ENCODE data around the gene NUDT1.

The NUDT1 gene

GRCh38 chr7:2211259-2211880 lies 30.7 kb upstream of the NUDT1 start:
- Histone ChIP-seq H3K27me3 (ENCODE audit: insufficient read depth, low read length) (no peaks in the 10 kb centered on the region), H3K9me3 (ENCODE audit: low read length) (peaks cover 6% of the 10 kb centered on the region), H3K36me3 (ENCODE audit: insufficient read depth, low read length) (peaks cover 62% of the 10 kb centered on the region), H3K4me3 (ENCODE audit: low read length) (no peak overlapping the region), H2AFZ (ENCODE audit: low read depth, low read length) (no peak overlapping the region), H3K4me1 (ENCODE audit: insufficient read depth, low read length) (no peaks in the 10 kb centered on the region)

GRCh38 chr7:2211926-2212325 lies 30.1 kb upstream of the NUDT1 start:
- Histone ChIP-seq H3K27me3 (ENCODE audit: insufficient read depth, low read length) (no peaks in the 10 kb centered on the region), H3K4me1 (ENCODE audit: insufficient read depth, low read length) (no peaks in the 10 kb centered on the region), H2AFZ (ENCODE audit: low read depth, low read length) (no peak overlapping the region), H3K4me3 (ENCODE audit: low read length) (no peak overlapping the region), H3K36me3 (ENCODE audit: insufficient read depth, low read length) (peaks cover 67% of the 10 kb centered on the region), H3K9me3 (ENCODE audit: low read length) (peaks cover 6% of the 10 kb centered on the region)

- Histone ChIP-seq H3K36me3 (ENCODE audit: insufficient read depth, low read length) (peaks cover 65% of the 10 kb centered on the region), H3K4me3 (ENCODE audit: low read length) (no peak overlapping the region), H3K4me1 (ENCODE audit: insufficient read depth, low read length) (no peaks in the 10 kb centered on the region), H2AFZ (ENCODE audit: low read depth, low read length) (no peak overlapping the region), H3K27me3 (ENCODE audit: insufficient read depth, low read length) (no peaks in the 10 kb centered on the region), H3K9me3 (ENCODE audit: low read length) (peaks cover 6% of the 10 kb centered on the region)
Observed at GRCh38 chr7:2212906-2213305, 29.1 kb upstream of the NUDT1 start.

DNA sequence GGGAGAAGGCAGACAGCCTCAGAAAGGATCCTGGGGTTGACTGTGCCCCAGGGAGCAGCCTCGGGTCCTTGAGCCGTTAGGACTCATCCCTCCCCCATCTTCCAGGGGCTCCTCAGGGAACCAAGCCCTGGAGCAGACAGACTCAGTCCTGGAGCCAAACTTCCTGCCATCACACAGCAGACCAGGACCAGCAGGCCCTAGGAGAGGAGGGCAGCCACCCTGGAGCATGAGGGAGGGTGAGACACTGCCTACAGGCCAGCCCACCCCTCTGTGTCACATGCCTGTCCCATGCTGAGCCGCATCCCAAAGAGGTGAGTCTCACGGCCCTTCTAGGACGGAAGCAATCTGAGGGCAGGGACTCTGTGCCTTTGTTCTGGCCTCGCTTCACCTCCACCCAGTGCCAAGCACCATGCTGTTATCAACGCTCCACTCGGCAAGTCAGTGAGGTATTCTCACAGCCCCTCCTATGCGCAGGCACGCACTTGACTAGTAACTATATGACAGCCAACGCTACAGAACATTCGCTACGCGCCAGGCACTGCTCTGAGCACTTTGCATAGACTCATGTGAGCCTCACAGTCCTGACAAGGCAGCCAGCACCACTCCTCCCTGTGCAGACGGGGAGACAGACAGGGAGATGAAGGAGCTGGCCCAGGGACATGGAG lies 28.3 kb upstream of the NUDT1 start:
- no peaks in the 10 kb centered on the region for H3K4me1 ChIP-seq (ENCODE audit: insufficient read depth, low read length)
- no peak overlapping the region for H3K4me3 ChIP-seq (ENCODE audit: low read length)
- no peak overlapping the region for H2AFZ ChIP-seq (ENCODE audit: low read depth, low read length)
- peaks cover 6% of the 10 kb centered on the region for H3K9me3 ChIP-seq (ENCODE audit: low read length)
- no peaks in the 10 kb centered on the region for H3K27me3 ChIP-seq (ENCODE audit: insufficient read depth, low read length)
- peaks cover 62% of the 10 kb centered on the region for H3K36me3 ChIP-seq (ENCODE audit: insufficient read depth, low read length)

GRCh38 chr7:2214636-2215035 lies 27.4 kb upstream of the NUDT1 start:
- Histone ChIP-seq H3K36me3 (ENCODE audit: insufficient read depth, low read length) (peaks cover 59% of the 10 kb centered on the region), H3K27me3 (ENCODE audit: insufficient read depth, low read length) (no peaks in the 10 kb centered on the region), H3K9me3 (ENCODE audit: low read length) (peaks cover 6% of the 10 kb centered on the region), H3K4me3 (ENCODE audit: low read length) (no peak overlapping the region), H2AFZ (ENCODE audit: low read depth, low read length) (no peak overlapping the region), H3K4me1 (ENCODE audit: insufficient read depth, low read length) (no peaks in the 10 kb centered on the region)

DNA sequence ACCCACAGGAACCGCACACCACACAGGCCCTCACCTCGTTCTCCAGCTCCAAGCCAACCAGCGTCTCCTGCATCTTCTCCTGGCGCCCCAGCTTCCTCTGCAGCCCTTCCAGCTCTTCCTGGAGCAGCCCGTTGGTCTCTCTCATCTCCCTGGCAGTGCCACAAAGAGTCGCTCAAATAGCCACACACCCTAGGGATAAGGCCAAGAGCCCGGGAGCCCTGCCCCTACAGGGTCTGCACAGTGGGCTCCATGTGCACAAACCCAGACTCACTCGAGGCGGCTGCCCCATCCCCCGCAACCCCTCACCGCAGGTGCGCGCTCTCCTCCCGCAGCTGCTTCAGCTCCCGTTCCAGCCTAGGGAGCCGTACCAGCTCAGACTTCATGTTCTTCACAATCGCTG lies 26.2 kb upstream of the NUDT1 start:
- peaks cover 4% of the 10 kb centered on the region for H3K9me3 ChIP-seq (ENCODE audit: low read length)
- no peaks in the 10 kb centered on the region for H3K4me1 ChIP-seq (ENCODE audit: insufficient read depth, low read length)
- no peak overlapping the region for H2AFZ ChIP-seq (ENCODE audit: low read depth, low read length)
- no peak overlapping the region for H3K4me3 ChIP-seq (ENCODE audit: low read length)
- no peaks in the 10 kb centered on the region for H3K27me3 ChIP-seq (ENCODE audit: insufficient read depth, low read length)
- H3K36me3 ChIP-seq (ENCODE audit: insufficient read depth, low read length) = peaks cover 60% of the 10 kb centered on the region

DNA sequence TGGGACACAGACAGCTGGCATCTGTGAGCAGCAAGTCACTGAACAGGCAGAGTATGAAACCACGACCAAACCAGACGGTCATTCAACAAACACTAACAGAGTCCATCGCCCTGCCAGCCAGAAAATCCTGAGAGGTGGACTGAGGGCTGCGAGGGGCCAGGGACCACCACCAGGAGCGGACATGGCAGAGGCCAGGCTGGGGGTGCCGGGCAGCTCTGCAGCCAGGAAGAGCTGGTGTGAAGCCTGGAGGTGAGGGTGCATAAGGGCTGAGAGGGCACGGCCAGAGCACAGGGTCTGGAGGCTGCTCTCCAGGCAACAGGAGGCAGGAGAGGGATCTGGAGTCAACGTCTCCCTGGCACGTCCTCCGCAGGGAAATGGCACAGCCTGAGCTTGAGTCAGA lies 24.8 kb upstream of the NUDT1 start:
- no peak overlapping the region for H2AFZ ChIP-seq (ENCODE audit: low read depth, low read length)
- H3K9me3 ChIP-seq (ENCODE audit: low read length) = peaks cover 4% of the 10 kb centered on the region
- no peak overlapping the region for H3K4me3 ChIP-seq (ENCODE audit: low read length)
- no peaks in the 10 kb centered on the region for H3K4me1 ChIP-seq (ENCODE audit: insufficient read depth, low read length)
- no peaks in the 10 kb centered on the region for H3K27me3 ChIP-seq (ENCODE audit: insufficient read depth, low read length)
- peaks cover 61% of the 10 kb centered on the region for H3K36me3 ChIP-seq (ENCODE audit: insufficient read depth, low read length)

DNA sequence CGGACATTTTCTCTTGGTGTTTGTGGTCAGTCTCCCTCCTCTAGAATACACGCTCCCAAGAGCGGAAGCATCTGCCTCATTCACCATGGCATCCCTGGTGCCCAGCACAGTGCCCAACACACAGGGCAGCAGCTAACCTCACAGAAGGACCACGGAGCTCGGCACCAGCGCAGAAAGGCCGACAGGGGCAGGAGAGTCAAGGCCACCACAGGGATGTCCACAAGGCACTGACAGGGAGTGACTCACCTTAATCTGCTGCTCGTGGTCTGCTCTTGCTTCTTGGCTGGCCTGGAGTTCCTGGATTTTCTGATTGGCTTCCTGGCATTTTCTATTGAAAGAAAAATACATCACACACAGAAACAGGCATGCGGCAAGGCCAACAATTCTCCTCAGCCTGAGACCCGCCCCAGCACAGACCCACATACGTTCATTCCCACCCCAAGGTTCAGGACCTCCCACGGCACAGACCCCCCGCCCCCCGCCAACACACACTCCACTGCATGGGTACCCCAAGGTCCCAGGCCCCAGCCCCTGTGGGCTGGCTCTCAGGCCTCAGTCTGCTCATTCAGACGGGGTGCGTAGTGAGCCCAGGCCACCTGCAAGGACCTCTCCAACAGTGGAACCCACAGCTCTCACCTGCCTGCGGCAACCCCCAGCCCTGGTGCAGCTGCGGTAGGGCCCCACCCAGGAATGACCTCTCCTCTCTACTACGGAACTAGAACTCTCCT lies 24.1 kb upstream of the NUDT1 start:
- no peak overlapping the region for H3K4me3 ChIP-seq (ENCODE audit: low read length)
- peaks cover 4% of the 10 kb centered on the region for H3K9me3 ChIP-seq (ENCODE audit: low read length)
- peaks cover 61% of the 10 kb centered on the region for H3K36me3 ChIP-seq (ENCODE audit: insufficient read depth, low read length)
- H3K27me3 ChIP-seq (ENCODE audit: insufficient read depth, low read length) = no peaks in the 10 kb centered on the region
- H2AFZ ChIP-seq (ENCODE audit: low read depth, low read length) = no peak overlapping the region
- H3K4me1 ChIP-seq (ENCODE audit: insufficient read depth, low read length) = no peaks in the 10 kb centered on the region

DNA sequence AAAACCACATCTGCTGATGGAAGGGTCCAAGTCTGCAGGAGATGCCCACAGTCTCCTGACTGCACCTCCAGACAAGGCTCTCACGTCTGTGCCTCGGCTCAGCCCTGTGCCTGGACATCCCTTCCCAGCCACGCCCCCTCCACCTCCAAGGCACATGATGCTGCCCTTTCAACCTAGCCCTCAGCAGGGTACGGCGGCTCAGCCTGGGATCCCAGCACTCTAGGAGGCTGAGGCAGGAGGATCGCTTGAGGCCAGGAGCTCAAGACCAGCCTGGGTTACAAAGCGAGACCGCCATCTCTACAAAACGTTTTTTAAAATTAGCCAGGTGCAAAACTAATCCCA lies 23.6 kb upstream of the NUDT1 start:
- Histone ChIP-seq H3K36me3 (ENCODE audit: insufficient read depth, low read length) (peaks cover 60% of the 10 kb centered on the region), H2AFZ (ENCODE audit: low read depth, low read length) (no peak overlapping the region), H3K27me3 (ENCODE audit: insufficient read depth, low read length) (no peaks in the 10 kb centered on the region), H3K4me1 (ENCODE audit: insufficient read depth, low read length) (no peaks in the 10 kb centered on the region), H3K4me3 (ENCODE audit: low read length) (no peak overlapping the region), H3K9me3 (ENCODE audit: low read length) (peaks cover 4% of the 10 kb centered on the region)

DNA sequence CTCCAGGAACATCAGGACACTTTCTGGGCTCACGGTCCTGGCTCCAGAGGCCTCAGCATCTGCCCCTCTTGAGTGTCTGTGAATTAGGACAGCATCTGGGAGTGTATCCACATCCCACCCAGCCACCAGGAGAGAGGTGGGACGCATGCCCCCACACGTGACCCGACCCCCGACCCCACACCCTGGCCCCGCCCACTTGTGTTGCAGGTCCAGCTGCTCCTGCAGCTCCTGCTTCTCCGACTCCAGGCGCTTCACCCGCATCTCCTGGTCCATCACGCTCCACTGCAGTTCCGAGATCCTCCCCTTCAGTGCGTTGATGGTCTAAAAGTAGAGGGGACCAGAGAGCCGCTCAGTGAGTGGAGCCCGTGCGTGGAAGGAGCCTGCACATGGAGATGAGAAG lies 22.9 kb upstream of the NUDT1 start:
- peaks cover 60% of the 10 kb centered on the region for H3K36me3 ChIP-seq (ENCODE audit: insufficient read depth, low read length)
- no peak overlapping the region for H2AFZ ChIP-seq (ENCODE audit: low read depth, low read length)
- H3K9me3 ChIP-seq (ENCODE audit: low read length) = peaks cover 4% of the 10 kb centered on the region
- H3K27me3 ChIP-seq (ENCODE audit: insufficient read depth, low read length) = no peaks in the 10 kb centered on the region
- no peak overlapping the region for H3K4me3 ChIP-seq (ENCODE audit: low read length)
- H3K4me1 ChIP-seq (ENCODE audit: insufficient read depth, low read length) = no peaks in the 10 kb centered on the region

- H3K9me3 ChIP-seq (ENCODE audit: low read length) = peaks cover 4% of the 10 kb centered on the region
- peaks cover 60% of the 10 kb centered on the region for H3K36me3 ChIP-seq (ENCODE audit: insufficient read depth, low read length)
Observed at GRCh38 chr7:2219606-2220005, 22.4 kb upstream of the NUDT1 start.

GRCh38 chr7:2220030-2220429 lies 22.0 kb upstream of the NUDT1 start:
- H3K4me1 ChIP-seq (ENCODE audit: insufficient read depth, low read length) = no peaks in the 10 kb centered on the region
- H2AFZ ChIP-seq (ENCODE audit: low read depth, low read length) = no peak overlapping the region
- H3K36me3 ChIP-seq (ENCODE audit: insufficient read depth, low read length) = peaks cover 62% of the 10 kb centered on the region
- peaks cover 4% of the 10 kb centered on the region for H3K9me3 ChIP-seq (ENCODE audit: low read length)
- no peaks in the 10 kb centered on the region for H3K27me3 ChIP-seq (ENCODE audit: insufficient read depth, low read length)
- no peak overlapping the region for H3K4me3 ChIP-seq (ENCODE audit: low read length)

More at GRCh38 chr7:2219606-2220005, 22.4 kb upstream of the NUDT1 start:
- H3K27me3 ChIP-seq (ENCODE audit: insufficient read depth, low read length) = no peaks in the 10 kb centered on the region
- no peak overlapping the region for H3K4me3 ChIP-seq (ENCODE audit: low read length)
- no peak overlapping the region for H2AFZ ChIP-seq (ENCODE audit: low read depth, low read length)
- no peaks in the 10 kb centered on the region for H3K4me1 ChIP-seq (ENCODE audit: insufficient read depth, low read length)

GRCh38 chr7:2220506-2220905 lies 21.5 kb upstream of the NUDT1 start:
- Histone ChIP-seq H3K27me3 (ENCODE audit: insufficient read depth, low read length) (no peaks in the 10 kb centered on the region), H3K36me3 (ENCODE audit: insufficient read depth, low read length) (peaks cover 64% of the 10 kb centered on the region), H3K9me3 (ENCODE audit: low read length) (peaks cover 1% of the 10 kb centered on the region), H3K4me3 (ENCODE audit: low read length) (no peak overlapping the region), H3K4me1 (ENCODE audit: insufficient read depth, low read length) (no peaks in the 10 kb centered on the region), H2AFZ (ENCODE audit: low read depth, low read length) (no peak overlapping the region)

Data from neuron (in vitro differentiated cells).